K562 (cell line): ENCODE data around the gene IPPK. TPM values are rescaled to one million over a fixed set of nuclear protein-coding genes. Genes with fewer than 3 reads are reported as not detected.

Experiments
- FOXA3 ChIP-seq, 2 experiments: fragments of 450-650 bp in 1 of 2; sonication (generic) in 1 of 2; formaldehyde crosslinking; IDR thresholded peaks in 1 of 2; conservative IDR thresholded peaks in 1 of 2; 2 replicates each; pipeline versions ENCODE4 v1.4.0 to v1.8.0; 2020 to 2022; ENCODE audit warnings: mild to moderate bottlenecking in 2 of 2, missing genetic modification reagents in 1 of 2
- FUS ChIP-seq: fragments of 200-400 bp; formaldehyde crosslinking; optimal IDR thresholded peaks from 2 replicates; pipeline ENCODE3; 2017; ENCODE audit warnings: low read depth, low read length
- GATAD2A ChIP-seq: fragments of 450-650 bp; IDR thresholded peaks from 2 replicates; pipeline ENCODE4 v1.6.1; 2017
- HDAC6 ChIP-seq: IDR thresholded peaks from 2 replicates; pipeline ENCODE4 v1.6.1; 2012; ENCODE audit warnings: low read depth, mild to moderate bottlenecking, control low read depth, inconsistent platforms, low read length, moderate library complexity
- NR1H2 ChIP-seq: sonication (generic); formaldehyde crosslinking; IDR thresholded peaks from 2 replicates; pipeline ENCODE4 v1.4.0; 2020; ENCODE audit warnings: mild to moderate bottlenecking, missing genetic modification reagents
- SMARCA4 ChIP-seq: fragments of 450-650 bp; IDR thresholded peaks from 2 replicates; pipeline ENCODE4 v1.6.1; 2016
- ZKSCAN1 ChIP-seq: fragments of 150-350 bp; IDR thresholded peaks from 2 replicates; pipeline ENCODE4 v1.6.1; 2016; ENCODE audit warnings: low read depth, low read length
- ZNF354B ChIP-seq: fragments of 250-450 bp; sonication (Bioruptor Pico); IDR thresholded peaks from 2 replicates; pipeline ENCODE4 v1.4.0; 2020
- polyA plus RNA-seq, 8 experiments: library from polyadenylated mRNA; depleted of rRNA in 4 of 8; stranded (reverse) in 5 of 8; unstranded in 3 of 8; fragments of >200 nt; fragmentation: Nextera tagmentation in 2 of 8; fragmentation: Illumina TruSeq in 1 of 8; extraction: Ambion mirVana in 2 of 8; extraction: Trizol in 1 of 8; gene quantifications; 2 replicates each; pipeline versions ENCODE4 v1.2.1 to v1.2.3, GENCODE V29; 2011 to 2014; ENCODE audit warnings: inconsistent platforms in 1 of 8, missing spikeins in 1 of 8
- total RNA-seq, 7 experiments: library from RNA; depleted of rRNA in 6 of 7; stranded (reverse); fragments of >200 nt in 6 of 7; fragmentation: Illumina TruSeq in 2 of 7; extraction: Trizol in 2 of 7; gene quantifications; 2 replicates each; pipeline versions ENCODE4 v1.2.1 to v1.2.3, GENCODE V29; 2011 to 2021; ENCODE audit warnings: low replicate concordance in 1 of 7
- TF ChIP-seq, protein P1 (sequence below): sonication (generic); formaldehyde crosslinking; IDR thresholded peaks from 2 replicates; pipeline ENCODE4 v1.8.0; 2023; ENCODE audit warnings: missing genetic modification reagents, mild to moderate bottlenecking, borderline replicate concordance
- TF ChIP-seq, protein P2 (sequence below), 2 experiments: fragments of 450-650 bp in 1 of 2; sonication (generic) in 1 of 2; formaldehyde crosslinking in 1 of 2; IDR thresholded peaks in 1 of 2; conservative IDR thresholded peaks in 1 of 2; 2 replicates each; pipeline versions ENCODE4 v1.6.1 to v1.8.1; 2016 to 2023; ENCODE audit warnings: mild to moderate bottlenecking in 2 of 2, moderate library complexity in 2 of 2, inconsistent platforms in 1 of 2, missing genetic modification reagents in 1 of 2
- TF ChIP-seq, protein P3 (sequence below): sonication (generic); formaldehyde crosslinking; IDR thresholded peaks from 2 replicates; pipeline ENCODE4 v1.8.1; 2023; ENCODE audit warnings: mild to moderate bottlenecking, missing genetic modification reagents
- TF ChIP-seq, protein P4 (sequence below): sonication (generic); formaldehyde crosslinking; IDR thresholded peaks from 2 replicates; pipeline ENCODE4 v1.8.0; 2022; ENCODE audit warnings: missing genetic modification reagents, mild to moderate bottlenecking, moderate library complexity, borderline replicate concordance
- TF ChIP-seq, protein P5 (sequence below): fragments of 250-450 bp; sonication (Bioruptor Pico); IDR thresholded peaks from 2 replicates; pipeline ENCODE4 v1.9.0; 2021; ENCODE audit warnings: mild to moderate bottlenecking, inconsistent platforms

The IPPK gene
- total and polyA plus RNA-seq, 9 of the 15 experiments (the other 6 are each of a cell fraction or from before 2014, with no cell fraction given) = 3.1 to 22.2 (median 11.2) TPM

DNA sequence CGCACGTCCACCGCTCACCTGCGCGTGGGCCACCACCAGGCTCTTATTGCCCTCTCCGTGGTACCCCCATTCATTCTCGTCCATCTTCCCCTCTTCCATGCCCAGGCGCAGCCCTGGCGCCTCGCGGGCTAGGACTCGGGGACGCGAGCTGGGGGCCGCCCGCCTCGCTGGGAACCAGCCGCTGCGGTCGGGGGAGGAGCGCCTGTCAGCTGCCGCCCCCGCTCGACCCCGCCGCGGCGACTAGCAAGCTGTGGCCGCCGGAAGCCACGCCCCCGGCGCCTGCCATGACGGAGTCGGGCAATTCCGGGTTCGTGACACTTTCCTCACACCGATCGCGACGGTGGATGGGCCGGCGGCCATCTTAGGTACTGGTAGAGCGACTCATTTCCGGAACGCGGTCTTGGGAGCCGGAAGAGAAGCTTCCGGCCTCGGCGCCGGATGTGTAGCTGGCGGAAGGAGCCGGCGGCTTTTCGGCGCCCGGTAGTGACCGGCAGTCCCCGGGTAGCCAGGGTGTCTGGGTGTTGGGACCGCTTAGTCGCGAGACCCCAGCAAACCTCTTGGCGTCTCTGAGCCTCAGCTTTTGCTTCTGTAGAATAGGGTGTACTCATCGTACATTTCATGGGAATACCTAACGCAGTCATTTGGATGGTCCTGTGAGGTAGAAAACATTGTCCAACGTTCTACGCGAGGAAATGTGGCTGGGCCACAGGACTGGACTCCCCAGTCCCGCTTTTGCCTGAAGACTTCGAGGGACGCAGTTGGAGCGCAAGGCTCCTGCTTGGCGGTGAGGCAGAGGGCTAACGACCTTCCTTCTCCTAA, at the start of gene IPPK (continued):
- TF ChIP-seq, protein P1, sequence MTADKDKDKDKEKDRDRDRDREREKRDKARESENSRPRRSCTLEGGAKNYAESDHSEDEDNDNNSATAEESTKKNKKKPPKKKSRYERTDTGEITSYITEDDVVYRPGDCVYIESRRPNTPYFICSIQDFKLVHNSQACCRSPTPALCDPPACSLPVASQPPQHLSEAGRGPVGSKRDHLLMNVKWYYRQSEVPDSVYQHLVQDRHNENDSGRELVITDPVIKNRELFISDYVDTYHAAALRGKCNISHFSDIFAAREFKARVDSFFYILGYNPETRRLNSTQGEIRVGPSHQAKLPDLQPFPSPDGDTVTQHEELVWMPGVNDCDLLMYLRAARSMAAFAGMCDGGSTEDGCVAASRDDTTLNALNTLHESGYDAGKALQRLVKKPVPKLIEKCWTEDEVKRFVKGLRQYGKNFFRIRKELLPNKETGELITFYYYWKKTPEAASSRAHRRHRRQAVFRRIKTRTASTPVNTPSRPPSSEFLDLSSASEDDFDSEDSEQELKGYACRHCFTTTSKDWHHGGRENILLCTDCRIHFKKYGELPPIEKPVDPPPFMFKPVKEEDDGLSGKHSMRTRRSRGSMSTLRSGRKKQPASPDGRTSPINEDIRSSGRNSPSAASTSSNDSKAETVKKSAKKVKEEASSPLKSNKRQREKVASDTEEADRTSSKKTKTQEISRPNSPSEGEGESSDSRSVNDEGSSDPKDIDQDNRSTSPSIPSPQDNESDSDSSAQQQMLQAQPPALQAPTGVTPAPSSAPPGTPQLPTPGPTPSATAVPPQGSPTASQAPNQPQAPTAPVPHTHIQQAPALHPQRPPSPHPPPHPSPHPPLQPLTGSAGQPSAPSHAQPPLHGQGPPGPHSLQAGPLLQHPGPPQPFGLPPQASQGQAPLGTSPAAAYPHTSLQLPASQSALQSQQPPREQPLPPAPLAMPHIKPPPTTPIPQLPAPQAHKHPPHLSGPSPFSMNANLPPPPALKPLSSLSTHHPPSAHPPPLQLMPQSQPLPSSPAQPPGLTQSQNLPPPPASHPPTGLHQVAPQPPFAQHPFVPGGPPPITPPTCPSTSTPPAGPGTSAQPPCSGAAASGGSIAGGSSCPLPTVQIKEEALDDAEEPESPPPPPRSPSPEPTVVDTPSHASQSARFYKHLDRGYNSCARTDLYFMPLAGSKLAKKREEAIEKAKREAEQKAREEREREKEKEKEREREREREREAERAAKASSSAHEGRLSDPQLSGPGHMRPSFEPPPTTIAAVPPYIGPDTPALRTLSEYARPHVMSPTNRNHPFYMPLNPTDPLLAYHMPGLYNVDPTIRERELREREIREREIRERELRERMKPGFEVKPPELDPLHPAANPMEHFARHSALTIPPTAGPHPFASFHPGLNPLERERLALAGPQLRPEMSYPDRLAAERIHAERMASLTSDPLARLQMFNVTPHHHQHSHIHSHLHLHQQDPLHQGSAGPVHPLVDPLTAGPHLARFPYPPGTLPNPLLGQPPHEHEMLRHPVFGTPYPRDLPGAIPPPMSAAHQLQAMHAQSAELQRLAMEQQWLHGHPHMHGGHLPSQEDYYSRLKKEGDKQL = no peak
- TF ChIP-seq, protein P2, sequence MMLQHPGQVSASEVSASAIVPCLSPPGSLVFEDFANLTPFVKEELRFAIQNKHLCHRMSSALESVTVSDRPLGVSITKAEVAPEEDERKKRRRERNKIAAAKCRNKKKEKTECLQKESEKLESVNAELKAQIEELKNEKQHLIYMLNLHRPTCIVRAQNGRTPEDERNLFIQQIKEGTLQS (IDR thresholded peaks at IDR 0.05) = no peak; the same call in 1 of the 2 replicates
- TF ChIP-seq, protein P2 (CRISPR knock-in tag; conservative IDR thresholded peaks at IDR 0.05) = no peak
- TF ChIP-seq FOXA3 (CRISPR knock-in tag; conservative IDR thresholded peaks at IDR 0.05 in 1 of 2, IDR thresholded peaks at IDR 0.05 in 1 of 2) (no peak), GATAD2A (no peak), SMARCA4 (no peak), NR1H2 (CRISPR knock-in tag) (no peak), ZKSCAN1 (0 out of 2 replicates have a peak, but pooled peaks have one; percentile 38), FUS (no peak), HDAC6 (no peak), ZNF354B (CRISPR knock-in tag) (no peak)
- TF ChIP-seq, protein P3, sequence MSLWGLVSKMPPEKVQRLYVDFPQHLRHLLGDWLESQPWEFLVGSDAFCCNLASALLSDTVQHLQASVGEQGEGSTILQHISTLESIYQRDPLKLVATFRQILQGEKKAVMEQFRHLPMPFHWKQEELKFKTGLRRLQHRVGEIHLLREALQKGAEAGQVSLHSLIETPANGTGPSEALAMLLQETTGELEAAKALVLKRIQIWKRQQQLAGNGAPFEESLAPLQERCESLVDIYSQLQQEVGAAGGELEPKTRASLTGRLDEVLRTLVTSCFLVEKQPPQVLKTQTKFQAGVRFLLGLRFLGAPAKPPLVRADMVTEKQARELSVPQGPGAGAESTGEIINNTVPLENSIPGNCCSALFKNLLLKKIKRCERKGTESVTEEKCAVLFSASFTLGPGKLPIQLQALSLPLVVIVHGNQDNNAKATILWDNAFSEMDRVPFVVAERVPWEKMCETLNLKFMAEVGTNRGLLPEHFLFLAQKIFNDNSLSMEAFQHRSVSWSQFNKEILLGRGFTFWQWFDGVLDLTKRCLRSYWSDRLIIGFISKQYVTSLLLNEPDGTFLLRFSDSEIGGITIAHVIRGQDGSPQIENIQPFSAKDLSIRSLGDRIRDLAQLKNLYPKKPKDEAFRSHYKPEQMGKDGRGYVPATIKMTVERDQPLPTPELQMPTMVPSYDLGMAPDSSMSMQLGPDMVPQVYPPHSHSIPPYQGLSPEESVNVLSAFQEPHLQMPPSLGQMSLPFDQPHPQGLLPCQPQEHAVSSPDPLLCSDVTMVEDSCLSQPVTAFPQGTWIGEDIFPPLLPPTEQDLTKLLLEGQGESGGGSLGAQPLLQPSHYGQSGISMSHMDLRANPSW (CRISPR knock-in tag) = no peak; the same call in 1 of the 2 replicates
- TF ChIP-seq, protein P4, sequence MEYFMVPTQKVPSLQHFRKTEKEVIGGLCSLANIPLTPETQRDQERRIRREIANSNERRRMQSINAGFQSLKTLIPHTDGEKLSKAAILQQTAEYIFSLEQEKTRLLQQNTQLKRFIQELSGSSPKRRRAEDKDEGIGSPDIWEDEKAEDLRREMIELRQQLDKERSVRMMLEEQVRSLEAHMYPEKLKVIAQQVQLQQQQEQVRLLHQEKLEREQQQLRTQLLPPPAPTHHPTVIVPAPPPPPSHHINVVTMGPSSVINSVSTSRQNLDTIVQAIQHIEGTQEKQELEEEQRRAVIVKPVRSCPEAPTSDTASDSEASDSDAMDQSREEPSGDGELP (CRISPR knock-in tag) = peak; percentile 90
- TF ChIP-seq, protein P5, sequence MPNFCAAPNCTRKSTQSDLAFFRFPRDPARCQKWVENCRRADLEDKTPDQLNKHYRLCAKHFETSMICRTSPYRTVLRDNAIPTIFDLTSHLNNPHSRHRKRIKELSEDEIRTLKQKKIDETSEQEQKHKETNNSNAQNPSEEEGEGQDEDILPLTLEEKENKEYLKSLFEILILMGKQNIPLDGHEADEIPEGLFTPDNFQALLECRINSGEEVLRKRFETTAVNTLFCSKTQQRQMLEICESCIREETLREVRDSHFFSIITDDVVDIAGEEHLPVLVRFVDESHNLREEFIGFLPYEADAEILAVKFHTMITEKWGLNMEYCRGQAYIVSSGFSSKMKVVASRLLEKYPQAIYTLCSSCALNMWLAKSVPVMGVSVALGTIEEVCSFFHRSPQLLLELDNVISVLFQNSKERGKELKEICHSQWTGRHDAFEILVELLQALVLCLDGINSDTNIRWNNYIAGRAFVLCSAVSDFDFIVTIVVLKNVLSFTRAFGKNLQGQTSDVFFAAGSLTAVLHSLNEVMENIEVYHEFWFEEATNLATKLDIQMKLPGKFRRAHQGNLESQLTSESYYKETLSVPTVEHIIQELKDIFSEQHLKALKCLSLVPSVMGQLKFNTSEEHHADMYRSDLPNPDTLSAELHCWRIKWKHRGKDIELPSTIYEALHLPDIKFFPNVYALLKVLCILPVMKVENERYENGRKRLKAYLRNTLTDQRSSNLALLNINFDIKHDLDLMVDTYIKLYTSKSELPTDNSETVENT (CRISPR knock-in tag) = 0 out of 2 replicates have a peak, but pooled peaks have one; percentile 48
